ENCODE results near the gene PER2.
"Not testable (repeated sequence)": the region's sequence is repeated elsewhere in the genome, so short reads cannot be mapped to it uniquely, and the experiment has no call there.

PER2 gene

DNA sequence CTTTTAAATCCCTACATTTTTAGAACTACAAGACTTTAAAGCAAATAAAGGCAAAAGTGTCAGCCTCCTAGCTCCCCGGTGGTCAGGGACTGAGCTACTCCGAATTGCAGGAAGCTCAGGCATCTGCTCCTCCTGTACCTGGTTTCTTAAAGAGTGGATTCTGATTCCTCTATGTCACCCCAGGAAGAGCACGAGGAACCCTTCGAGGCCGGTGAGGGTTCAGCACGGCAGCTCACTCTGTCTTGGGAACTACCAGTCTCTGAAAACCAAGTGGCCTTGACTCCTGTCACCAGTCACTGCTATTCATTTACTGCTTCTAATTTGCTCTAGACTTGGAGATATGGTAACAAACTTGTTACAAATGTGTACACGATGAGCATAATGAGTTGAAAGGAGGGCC lies 2.3 kb downstream of the PER2 start:
- DNase-seq = no peak

DNA sequence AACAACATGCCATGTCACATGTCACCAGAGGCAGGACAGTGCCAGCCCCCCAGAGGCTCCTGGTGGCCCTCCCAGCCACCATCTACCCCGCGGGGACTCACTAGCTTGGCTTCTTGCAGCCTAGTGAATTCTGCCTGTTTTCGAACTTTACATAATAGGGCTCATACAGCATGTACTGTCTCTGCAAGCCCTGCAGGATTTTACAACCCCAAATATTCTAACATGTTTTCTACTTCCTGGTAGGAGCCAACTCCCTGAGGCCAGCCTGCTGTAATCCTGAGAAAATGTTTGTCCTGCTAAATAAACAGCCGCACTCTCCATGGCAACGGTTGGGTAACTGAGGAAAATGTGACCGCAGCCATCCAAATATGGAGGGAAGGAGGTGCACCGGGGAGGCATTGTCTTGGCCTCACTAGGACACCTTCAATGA lies 2.7 kb downstream of the PER2 start:
- no peak for DNase-seq

DNA sequence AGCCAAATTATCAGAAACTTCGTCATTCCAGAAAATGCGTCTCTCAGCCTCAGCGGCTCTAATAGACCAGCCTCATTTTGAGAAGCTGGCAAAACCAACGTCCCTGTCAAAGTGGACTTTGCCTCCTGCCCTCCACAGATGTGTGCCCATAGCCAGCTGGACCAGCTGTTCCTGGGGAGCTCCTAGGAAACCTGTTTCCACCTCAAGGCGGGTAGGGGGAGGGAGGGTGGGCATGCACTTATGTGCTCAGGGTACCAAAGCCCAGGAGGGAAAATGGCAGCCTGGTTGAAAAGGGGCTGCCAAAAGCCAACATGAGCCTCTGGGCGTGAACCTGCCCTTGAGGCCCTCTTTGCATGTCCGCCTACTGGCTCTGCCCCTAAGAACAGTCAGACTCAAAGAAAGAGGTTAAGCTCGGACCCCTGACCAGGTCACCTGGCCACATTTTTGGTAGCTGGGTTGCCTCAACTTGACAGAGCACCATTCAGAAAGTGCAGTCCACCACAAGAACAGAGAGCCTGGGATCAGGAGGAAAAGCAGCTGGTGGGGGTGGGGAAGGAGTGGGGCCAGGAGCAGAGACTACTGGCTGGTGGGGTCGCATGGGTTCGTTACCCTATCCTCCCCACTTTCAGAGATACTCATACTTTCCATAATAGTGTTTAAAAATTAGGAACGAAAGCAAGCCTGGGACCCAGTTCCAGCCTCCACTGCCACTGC lies 3.5 kb downstream of the PER2 start:
- no peak for DNase-seq

DNA sequence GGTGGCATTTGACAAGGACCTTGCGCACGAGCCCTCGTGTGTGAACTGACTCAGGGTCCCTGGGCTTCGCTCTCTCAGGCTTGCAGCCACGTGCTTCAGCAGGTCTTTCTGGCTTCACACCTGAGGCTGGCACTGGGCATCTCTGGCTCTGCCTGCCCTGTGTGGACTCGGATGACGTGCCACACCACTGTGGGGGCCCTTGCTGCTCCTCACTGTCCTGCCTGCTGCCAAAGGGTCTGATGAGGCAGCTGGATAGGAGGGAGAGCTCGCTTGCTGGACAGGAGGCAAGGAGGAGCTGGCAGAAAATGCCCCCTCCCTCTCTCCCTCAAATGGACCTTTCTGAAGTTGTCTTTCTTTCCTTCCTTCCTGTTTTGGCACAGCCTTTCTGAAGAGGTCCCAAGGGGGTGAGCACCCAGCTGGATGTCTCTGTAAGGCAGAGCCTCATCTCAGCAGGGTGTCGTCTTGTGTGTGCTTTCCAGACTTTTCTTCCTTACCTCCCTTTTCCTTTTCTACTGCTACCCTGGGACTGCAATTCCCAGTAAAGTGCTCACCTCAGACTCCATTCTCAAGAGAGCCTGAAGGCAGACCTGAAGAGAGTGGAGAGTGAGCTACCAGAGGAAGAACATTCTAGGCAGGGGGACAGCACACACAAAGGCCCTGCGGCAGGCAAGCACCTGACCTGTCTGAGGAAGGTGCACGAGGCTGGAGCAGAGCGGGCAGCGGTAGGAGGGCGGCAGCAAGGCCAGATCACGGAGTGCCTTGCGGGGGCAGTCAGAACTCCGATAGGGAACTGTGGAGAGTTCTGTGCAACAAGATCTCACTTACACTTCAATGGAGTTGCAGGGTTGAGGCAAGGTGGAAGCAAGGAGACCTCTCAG lies 5.3 kb downstream of the PER2 start:
- DNase-seq = no peak

DNA sequence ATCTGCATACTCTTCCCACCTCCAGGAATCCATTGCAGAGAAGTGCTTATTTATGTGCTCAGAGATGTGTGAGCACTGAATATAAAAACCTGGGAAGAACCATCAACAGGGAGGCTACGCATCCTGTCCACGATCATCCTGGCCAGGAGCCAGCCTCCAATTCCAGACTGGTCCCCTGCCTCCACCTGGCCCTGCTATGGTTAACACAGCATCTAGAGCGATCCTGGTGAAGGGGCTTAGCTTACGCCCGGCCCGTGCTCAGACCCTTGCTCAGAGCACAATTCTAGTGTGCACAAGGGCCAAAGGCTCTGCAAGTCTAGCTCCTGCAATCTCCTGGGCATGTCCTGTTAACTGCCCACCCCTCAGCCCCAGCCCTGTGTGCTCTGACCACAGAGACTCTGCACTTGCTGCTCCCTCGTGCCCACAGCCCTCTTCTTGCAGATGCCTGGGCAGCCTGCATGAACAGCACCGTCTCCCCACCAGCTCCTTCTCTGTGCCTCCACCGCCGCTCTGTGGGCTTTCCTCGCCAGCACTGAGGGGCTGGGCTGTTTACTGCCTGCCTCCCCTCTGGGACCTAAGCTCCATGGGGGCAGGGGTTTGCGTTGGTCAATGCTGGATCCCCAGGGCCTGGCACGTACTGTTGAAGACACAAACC lies 6.5 kb downstream of the PER2 start:
- DNase-seq = no peak

DNA sequence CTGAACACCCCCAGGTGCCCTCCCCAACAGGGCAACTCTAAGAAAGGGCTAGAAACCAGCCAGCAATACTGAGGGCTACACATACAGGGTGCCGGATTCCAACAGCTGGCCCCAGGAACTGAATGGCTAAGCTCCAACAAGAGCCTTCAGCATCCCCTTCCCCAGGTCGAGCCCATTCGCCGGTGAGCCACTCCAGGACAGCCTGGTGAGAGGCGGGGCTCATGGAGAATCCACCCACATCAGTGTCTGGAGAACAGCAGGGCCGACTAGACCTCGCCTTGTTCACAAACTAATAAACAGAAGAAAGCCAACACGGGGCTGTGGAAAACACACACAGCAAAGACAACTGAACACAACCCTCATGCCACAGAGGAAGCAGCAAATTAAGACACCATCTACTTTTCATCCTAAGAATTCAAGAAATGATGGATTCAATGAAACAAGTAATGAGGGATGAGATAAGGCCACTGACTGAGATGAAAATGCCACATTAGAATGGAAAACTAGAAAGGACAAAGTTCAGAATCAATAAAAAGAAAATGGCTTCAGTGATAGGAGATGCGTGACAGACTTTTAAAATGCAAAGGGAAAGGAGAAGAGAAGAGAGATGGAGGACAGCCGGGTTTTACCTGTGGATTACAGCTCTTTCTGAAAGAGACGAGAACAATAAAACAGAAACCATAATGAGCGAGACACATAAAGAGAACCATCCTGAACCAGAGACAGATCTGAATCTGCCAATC lies 8.2 kb downstream of the PER2 start:
- no peak for DNase-seq

DNA sequence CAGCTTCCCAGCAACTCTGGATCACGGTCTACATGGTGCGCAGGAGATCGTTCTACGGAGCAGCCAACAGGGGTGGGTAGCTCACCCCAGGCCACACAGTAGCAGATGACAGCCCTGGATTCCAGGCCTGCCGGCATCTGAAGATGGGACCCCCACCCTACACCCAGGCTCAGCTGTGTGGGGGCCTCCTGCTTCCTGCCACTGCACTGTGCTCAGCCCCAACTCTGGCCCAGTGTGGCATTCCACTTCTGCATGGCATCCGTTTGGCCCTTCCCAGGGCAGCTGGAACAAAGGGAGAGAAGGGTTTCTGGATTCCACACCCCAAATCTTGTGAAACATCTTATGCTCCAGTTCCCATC lies 9.1 kb downstream of the PER2 start:
- no peak for DNase-seq

DNA sequence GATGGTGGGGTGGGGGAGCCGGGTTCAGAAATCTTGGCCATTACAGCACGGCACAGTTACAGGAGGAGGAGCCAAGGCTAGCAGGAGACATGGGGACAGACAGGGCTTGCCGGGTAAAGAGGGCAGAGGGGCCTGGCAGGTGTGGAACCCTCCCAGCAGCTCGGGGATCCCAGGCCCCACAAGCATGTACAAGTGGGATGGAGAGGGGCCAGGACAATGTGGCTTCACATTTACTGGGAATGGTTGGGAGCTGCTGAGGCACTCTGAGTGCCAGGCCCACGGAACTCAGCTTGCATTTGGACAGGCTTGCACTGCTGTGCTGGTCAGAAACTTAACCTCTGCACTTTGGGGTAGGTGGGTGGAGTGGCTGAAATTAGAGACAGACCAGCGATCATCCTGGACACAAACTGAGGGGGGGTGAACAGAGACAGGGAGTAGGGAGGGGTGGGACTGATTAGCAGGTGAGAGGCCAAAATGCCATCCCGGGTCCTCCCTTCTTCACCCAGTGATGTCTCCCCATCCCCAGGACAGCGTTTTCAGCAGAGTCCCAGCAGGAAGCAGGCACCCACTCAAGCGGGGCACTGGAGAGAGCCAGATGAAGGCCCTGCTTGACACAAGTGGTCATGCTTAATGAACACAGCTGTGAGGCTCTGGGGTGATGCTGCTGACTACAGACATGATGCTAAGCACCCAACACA lies 9.6 kb downstream of the PER2 start:
- DNase-seq = no peak

DNA sequence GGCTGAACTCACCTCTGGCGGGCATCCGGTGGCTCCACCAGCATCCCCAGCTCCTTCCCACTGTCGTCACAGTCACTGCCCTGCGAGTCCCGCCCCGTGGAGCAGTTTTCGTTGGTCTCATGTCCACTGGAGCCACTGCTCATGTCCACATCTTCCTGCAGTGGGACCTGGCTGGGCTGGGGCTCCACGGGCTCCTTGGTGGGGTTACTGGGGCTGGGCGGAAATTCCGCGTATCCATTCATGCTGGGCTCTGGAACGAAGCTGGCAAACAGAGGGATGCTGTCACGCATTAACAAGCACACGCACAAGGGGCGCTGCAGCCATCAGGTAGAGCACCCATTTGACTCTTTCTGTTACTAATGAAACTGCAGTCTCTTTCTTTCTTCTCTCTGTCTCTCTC lies 10.7 kb downstream of the PER2 start:
- DNase-seq = no peak

DNA sequence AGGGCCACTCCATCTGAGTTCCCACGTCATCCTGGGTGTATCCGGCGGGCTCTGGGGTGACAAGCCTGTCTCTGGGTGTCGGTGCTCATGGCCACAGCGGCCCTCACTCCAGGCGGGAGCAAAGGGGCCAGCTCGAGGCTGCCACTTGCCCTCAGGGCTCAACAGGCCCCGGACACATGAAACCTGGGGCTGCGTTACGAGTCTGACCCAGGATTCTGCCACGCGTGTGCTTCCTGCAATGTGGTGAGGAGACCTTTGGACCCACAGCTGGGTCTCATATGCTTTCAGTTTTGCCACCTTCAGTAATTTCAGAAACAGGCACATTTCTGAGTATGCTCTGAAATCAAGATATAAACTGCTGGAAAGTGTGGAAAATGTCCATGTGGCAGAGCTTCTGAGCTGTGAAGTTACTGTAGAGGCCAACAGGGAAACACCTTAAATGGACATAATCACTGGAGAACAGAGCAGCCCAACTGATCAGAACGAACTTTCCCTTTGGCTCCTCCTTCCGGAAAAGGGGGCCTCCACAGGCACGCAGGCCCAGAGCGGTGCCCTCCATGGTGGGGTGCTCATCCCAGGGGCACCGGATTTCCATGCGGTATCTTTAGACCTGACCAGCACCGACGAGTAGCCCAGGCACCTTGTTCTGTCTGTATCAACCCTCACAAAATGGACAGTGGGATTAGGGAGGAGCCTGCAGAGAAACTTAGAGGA lies 14.1 kb downstream of the PER2 start:
- DNase-seq = no peak

DNA sequence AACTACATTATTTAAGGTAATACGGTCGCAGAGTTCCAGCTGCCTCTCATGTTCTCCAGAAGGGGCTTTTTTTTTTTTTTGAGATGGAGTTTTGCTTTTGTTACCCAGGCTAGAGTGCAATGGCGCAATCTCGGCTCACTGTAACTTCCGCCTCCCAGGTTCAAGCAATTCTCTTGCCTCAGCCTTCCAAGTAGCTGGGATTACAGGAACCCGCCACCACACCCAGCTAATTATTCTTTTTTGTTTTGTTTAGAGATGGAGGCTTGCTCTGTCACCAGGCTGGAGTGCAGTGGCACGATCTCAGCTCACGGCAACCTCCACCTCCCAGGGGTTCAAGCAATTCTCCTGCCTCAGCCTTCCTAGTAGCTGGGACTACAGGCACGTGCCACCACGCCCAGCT lies 15.0 kb downstream of the PER2 start:
- DNase-seq = not testable (repeated sequence)

DNA sequence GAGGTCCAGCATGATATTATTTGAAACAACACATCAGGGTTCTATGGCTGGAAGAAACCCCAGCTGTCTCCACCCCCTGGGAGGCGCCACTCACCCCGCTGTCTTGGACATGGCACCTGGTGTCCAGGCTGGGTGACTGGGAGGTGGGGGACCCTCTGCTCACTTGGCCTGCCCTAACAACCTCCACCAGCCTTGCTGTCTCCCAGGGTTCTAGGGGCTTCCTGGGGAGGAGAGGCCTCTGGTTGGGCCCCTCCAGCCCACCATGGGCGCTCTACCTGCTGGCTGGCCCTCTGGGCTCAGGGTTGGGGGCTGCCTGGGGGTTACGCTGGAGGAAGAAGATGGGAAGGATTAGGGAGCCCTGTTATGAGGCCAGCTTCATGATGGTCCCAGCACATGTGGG lies 16.3 kb downstream of the PER2 start:
- DNase-seq = no peak

DNA sequence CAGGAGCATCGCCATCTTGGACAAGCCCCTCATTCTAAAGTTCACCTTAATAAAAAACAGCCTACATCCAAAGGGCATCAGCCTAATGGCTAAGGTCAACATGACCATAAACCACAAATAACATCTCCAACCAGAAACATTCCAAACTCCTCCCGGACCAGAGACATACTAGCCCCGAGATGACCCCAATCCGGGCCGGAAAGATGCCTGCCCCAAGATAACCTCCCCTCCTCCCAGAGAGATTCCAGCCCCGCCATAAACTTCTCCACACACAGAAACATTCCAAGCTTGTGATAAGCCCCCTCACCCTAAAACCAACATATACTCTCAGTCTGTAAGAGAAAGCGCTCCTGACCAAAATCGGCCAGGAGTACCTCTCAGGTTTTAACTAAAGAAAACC lies 16.7 kb downstream of the PER2 start:
- not testable (repeated sequence) for DNase-seq

DNA sequence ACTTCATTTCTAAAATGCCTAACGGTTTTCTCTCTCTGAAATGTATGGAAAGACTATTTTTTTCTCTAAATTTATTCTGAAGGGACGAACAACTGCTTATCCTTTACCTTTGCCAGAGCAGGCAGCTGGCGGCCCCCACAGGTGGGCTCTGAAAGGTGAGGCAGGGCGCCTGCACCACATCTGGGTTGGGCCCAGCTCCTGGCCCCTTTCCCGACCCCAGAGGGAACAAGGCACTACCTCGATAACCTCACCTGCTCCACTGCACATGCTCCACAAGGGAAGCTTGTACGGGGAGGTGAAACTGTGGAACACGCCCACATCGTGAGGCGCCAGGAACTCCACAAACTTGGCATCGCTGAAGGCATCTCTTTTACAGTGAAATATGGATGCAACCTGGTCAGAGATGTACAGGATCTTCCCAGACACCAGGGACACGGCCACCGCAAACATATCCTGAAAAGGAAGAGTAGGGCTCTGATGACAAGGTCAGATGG lies 17.3 kb downstream of the PER2 start:
- no peak for DNase-seq

DNA sequence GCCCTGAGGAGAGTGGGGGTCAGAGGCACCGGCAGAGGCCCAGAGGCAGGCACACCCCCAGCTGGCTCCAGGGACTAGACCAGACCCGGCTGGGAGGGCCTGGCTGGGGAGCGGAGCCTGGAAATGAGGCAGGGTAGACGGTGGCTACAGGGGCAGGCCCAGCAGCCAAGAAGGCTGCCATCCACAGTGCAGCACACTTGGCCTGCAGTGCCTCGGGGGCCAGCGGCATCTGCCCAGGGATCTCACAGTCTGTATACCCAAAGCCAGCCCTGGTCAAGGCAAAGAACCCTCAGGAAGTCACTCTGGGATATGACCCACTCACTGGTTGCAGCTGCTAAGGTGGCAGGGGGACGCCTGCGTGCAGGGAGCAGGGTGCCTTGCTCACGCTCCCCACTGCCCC lies 17.8 kb downstream of the PER2 start:
- DNase-seq = no peak

DNA sequence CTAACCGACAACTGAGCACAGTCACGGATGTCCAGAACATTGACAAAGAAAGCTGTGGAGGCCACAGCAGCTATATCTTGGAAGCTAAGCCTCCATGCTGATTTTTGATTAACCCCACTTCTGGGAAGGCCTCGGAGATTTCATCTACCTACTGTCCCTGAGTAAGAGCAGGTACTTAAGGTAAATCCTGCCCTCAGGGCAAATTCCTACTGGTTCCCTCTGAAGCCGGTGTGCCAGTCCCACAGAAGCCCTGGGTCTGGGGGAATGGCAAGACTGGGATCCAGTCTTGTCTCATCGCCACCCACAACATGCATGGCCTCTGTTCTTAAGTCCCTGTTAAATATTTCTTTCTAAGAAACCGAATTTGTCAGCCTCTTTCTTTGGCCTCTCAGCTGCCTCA lies 18.7 kb downstream of the PER2 start:
- DNase-seq = no peak

DNA sequence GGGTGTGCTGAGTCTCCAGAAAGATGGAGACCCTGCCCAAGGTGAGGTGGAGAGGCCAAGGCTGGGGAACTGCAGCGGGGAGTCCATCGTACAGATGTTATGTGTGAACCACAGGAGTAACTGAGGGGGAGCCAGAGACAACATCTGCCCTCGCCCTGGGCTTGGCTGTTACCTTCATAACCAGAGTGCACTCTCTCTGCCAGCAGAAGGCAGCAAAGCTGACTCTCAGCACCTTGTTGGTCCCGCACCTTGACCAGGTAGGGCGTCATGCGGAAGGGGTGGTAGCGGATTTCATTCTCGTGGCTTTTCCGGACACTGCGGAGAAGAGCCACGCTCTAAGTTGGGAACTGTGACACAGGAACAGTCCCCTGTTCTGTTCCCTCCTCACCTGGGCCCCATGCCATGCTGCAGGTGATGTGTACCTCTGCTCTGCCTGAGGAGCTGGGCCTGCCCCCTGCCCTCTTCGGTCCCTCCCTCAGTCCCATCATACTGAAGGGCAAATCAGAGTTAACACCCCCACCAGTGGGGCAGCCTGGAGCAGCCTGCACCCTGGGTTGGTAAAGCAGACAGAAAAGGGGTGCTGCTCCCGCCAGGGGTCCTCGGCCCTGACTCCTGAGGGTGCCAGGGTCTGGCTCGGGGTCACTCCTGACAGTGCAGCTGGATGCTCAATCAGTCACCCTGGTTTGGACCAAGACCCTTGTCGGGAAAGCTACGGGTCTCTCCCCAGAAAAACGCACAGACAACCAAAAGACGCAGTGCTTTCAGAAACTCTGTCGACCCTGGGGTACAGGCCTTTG lies 20.3 kb downstream of the PER2 start:
- DNase-seq = no peak

DNA sequence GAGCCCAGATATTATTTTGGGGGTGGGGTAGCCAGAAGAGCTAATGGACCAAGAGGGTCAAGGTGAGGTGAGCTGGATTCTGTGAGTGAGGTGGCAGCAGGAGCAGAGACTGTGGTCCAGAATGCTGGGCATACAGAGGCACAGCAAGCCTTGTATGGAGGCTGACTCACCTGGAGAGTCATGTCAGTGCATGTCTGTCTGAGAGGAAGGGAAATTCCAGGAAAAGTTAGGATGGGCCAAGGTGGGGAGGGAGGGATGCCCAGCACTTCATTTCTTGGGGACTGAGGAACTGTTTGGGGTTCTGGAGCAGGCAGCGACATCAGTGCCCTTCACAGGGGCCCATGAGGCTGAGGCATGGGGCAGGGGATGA lies 21.1 kb downstream of the PER2 start:
- DNase-seq = no peak

DNA sequence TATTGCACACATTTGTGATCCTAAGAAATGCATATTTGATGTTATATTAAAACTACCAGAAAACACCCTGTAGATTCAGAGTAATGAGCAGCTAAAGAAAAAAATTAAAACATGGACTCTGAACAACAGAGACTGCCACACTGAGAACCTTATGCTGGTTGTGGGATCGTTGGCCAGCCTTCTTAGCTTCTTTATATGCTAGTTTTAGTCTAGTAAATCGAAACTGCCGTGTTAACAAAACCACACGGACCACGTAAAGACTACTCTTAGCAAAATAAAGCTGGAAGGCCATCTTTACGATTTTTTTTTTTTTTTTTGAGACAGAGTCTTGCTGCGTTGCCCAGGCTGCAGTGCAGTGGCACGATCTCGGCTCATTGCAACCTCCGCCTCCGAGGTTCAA lies 22.8 kb downstream of the PER2 start:
- DNase-seq = no peak

DNA sequence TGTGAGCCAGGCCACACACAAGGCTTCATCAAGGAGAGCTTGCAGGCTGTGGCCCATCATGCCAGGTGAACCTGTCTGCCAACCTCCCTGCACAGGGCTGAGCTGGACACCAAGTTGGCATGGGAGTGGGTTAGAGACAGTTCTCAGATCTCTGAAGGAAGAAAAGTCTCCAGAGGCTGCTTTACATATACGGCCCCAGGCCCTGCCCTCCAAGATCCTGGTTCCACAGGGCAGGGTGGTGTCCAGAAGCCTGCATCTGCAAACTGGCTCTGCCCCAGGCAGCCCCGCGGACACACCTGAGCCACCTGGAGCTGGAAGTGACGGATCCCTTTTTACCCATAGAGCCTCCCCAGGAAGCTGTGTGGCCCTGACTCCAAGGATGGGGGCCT lies 24.3 kb downstream of the PER2 start:
- no peak for DNase-seq

Data from activated naive CD4-positive, alpha-beta T cell treated with Interleukin-2 at 50 U/mL for 16 hours (primary cell).